HG02943 (cell line): Measurements from ENCODE around the gene CREM.

ENCODE experiments used
- ATAC-seq: cut with Tn5 transposase; IDR thresholded peaks from one replicate; pipeline ENCODE4 v1.9.1; 2021; ENCODE audit warnings: mild to moderate bottlenecking, low read depth, moderate library complexity; ENCODE audit not compliant: unreplicated experiment

Gene CREM

GRCh38 chr10:35257057-35257983, 130.7 kb downstream of the CREM start:
- ATAC-seq = no peak

GRCh38 chr10:35259769-35260397, 133.2 kb downstream of the CREM start:
- ATAC-seq = no peak

- ATAC-seq = no peak
Measured at GRCh38 chr10:35262436-35262835, 135.8 kb downstream of the CREM start.
